Panc1 (cell line): Measurements from ENCODE around the gene MAP3K21. TPM values are rescaled to one million over a fixed set of nuclear protein-coding genes. Genes with fewer than 3 reads are reported as not detected.

Experiments used
- ATAC-seq: fragments of 200-7000 bp; cut with Tn5 transposase; 2 replicates; pipeline ENCODE4 v1.9.1; 2020; ENCODE audit warnings: mild to moderate bottlenecking, moderate library complexity
- BruUV-seq: library from RNA; stranded (reverse); fragments of 400-500 nt; replicated peaks from 2 replicates; lab custom pipeline; 2021; lab: Mats Ljungman, UMichigan
- CTCF ChIA-PET: fragments of 300-600 bp; sonication (Branson Sonifier 250); formaldehyde crosslinking; loops from one replicate; lab custom pipeline; 2022; ENCODE audit warnings: antibody characterized with exemption; lab: Charles Lee
- POLR2A ChIA-PET: fragments of 300-600 bp; sonication (Branson Sonifier 250); formaldehyde crosslinking; loops from one replicate; lab custom pipeline; 2022; ENCODE audit warnings: antibody characterized with exemption; lab: Charles Lee
- DNase-seq: peaks from one replicate; pipeline ENCODE4 v3.0.0-alpha.2; 2010; ENCODE audit warnings: low read depth, low spot score
- H3K27ac ChIP-seq: 2 replicates; pipeline ENCODE4 v1.5.1; 2011; ENCODE audit warnings: mild to moderate bottlenecking, low read length, inconsistent platforms
- H3K27me3 ChIP-seq: fragments of 200-500 bp; sonication (Bioruptor generic); 2 replicates; pipeline ENCODE4 v1.6.0; 2014; ENCODE audit warnings: low read length, inconsistent platforms; ENCODE audit not compliant: control insufficient read depth, insufficient read depth
- H3K36me3 ChIP-seq: fragments of 200-500 bp; sonication (Bioruptor generic); 2 replicates; pipeline ENCODE4 v1.5.1; 2014; ENCODE audit warnings: inconsistent platforms, mild to moderate bottlenecking, low read length, moderate library complexity; ENCODE audit not compliant: control insufficient read depth, insufficient read depth
- H3K4me1 ChIP-seq: 2 replicates; pipeline ENCODE4 v1.5.1; 2011; ENCODE audit warnings: inconsistent platforms, mild to moderate bottlenecking, low read length, moderate library complexity; ENCODE audit not compliant: control insufficient read depth, insufficient read depth
- H3K4me3 ChIP-seq, 2 experiments: 2 replicates each; pipeline ENCODE4 v1.5.1; 2011 to 2012; ENCODE audit warnings: low read depth in 2 of 2, low read length in 2 of 2, mild to moderate bottlenecking in 2 of 2, inconsistent platforms in 1 of 2, moderate library complexity in 1 of 2
- H3K9me3 ChIP-seq: fragments of 200-500 bp; sonication (Bioruptor generic); 2 replicates; pipeline ENCODE4 v1.5.1; 2014; ENCODE audit warnings: low read depth, mild to moderate bottlenecking, inconsistent platforms, low read length, moderate library complexity; ENCODE audit not compliant: control insufficient read depth, insufficient read depth
- POLR2AphosphoS5 ChIP-seq: IDR thresholded peaks from 2 replicates; pipeline ENCODE4 v1.6.1; 2012; ENCODE audit warnings: mild to moderate bottlenecking, low read depth, low read length, moderate library complexity
- SIN3A ChIP-seq: IDR thresholded peaks from 2 replicates; pipeline ENCODE4 v1.6.1; 2012; ENCODE audit warnings: low read depth, mild to moderate bottlenecking, low read length, moderate library complexity, borderline replicate concordance; ENCODE audit not compliant: insufficient read depth
- TCF7L2 ChIP-seq: IDR thresholded peaks from 2 replicates; pipeline ENCODE4 v1.6.1; 2011; ENCODE audit warnings: mild to moderate bottlenecking, low read depth, low read length, inconsistent platforms
- in situ Hi-C: cut with HindIII; loops from 2 replicates; pipeline ENCODE4 v1.10.0; 2016; ENCODE audit warnings: low sequenced_read_pairs, low pct_unique_long_range_greater_than_20kb
- intact Hi-C: fragments of 100-400 bp; cut with micrococcal nuclease; formaldehyde crosslinking; loops from one replicate; pipeline ENCODE4 v1.10.0; 2022; ENCODE audit not compliant: unreplicated experiment
- total RNA-seq: library from RNA; stranded (reverse); gene quantifications from one replicate; pipeline ENCODE4 v1.2.1, GENCODE V29; 2021; ENCODE audit not compliant: unreplicated experiment
- TF ChIP-seq, protein P1 (sequence below), 2 experiments: IDR thresholded peaks; 2 replicates each; pipeline ENCODE4 v1.6.1; 2011 to 2012; ENCODE audit warnings: low read depth in 2 of 2, control low read depth in 1 of 2, low read length in 1 of 2, mild to moderate bottlenecking in 1 of 2, moderate library complexity in 1 of 2; ENCODE audit not compliant: insufficient read depth in 1 of 2
- TF ChIP-seq, protein P2 (sequence below): fragments of 450-650 bp; IDR thresholded peaks from 2 replicates; pipeline ENCODE4 v1.5.1; 2017; ENCODE audit warnings: mild to moderate bottlenecking

Gene MAP3K21
- total RNA-seq, 1 experiment from 2014 or later = 3.1 TPM

- intact Hi-C loops = no loop called here
- DNase-seq (no peak), ATAC-seq (no peak)
- Histone ChIP-seq H3K9me3 (no peaks in the 10 kb centered on the region), H3K4me3 (no peak overlapping the region), H3K27ac (no peak overlapping the region), H3K27me3 (no peaks in the 10 kb centered on the region; the same call in none of the 2 replicates), H3K4me1 (no peaks in the 10 kb centered on the region), H3K36me3 (no peaks in the 10 kb centered on the region)
- in situ Hi-C loops = no loop called here
- no TSS peak for BruUV-seq
- CTCF ChIA-PET = no interaction called here
- no peak for TF ChIP-seq TCF7L2
- TF ChIP-seq, protein P1, sequence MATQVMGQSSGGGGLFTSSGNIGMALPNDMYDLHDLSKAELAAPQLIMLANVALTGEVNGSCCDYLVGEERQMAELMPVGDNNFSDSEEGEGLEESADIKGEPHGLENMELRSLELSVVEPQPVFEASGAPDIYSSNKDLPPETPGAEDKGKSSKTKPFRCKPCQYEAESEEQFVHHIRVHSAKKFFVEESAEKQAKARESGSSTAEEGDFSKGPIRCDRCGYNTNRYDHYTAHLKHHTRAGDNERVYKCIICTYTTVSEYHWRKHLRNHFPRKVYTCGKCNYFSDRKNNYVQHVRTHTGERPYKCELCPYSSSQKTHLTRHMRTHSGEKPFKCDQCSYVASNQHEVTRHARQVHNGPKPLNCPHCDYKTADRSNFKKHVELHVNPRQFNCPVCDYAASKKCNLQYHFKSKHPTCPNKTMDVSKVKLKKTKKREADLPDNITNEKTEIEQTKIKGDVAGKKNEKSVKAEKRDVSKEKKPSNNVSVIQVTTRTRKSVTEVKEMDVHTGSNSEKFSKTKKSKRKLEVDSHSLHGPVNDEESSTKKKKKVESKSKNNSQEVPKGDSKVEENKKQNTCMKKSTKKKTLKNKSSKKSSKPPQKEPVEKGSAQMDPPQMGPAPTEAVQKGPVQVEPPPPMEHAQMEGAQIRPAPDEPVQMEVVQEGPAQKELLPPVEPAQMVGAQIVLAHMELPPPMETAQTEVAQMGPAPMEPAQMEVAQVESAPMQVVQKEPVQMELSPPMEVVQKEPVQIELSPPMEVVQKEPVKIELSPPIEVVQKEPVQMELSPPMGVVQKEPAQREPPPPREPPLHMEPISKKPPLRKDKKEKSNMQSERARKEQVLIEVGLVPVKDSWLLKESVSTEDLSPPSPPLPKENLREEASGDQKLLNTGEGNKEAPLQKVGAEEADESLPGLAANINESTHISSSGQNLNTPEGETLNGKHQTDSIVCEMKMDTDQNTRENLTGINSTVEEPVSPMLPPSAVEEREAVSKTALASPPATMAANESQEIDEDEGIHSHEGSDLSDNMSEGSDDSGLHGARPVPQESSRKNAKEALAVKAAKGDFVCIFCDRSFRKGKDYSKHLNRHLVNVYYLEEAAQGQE (IDR thresholded peaks at IDR 0.05; ENCODE audit: insufficient read depth in 1 of 2, low read depth in 2 of 2, low read length in 1 of 2) = no peak
- TF ChIP-seq, protein P2, sequence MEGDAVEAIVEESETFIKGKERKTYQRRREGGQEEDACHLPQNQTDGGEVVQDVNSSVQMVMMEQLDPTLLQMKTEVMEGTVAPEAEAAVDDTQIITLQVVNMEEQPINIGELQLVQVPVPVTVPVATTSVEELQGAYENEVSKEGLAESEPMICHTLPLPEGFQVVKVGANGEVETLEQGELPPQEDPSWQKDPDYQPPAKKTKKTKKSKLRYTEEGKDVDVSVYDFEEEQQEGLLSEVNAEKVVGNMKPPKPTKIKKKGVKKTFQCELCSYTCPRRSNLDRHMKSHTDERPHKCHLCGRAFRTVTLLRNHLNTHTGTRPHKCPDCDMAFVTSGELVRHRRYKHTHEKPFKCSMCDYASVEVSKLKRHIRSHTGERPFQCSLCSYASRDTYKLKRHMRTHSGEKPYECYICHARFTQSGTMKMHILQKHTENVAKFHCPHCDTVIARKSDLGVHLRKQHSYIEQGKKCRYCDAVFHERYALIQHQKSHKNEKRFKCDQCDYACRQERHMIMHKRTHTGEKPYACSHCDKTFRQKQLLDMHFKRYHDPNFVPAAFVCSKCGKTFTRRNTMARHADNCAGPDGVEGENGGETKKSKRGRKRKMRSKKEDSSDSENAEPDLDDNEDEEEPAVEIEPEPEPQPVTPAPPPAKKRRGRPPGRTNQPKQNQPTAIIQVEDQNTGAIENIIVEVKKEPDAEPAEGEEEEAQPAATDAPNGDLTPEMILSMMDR = no peak
- TF ChIP-seq POLR2AphosphoS5 = no peak
- no peak for TF ChIP-seq SIN3A
- POLR2A ChIA-PET = no interaction called here
Measured at GRCh38 chr1:233340031-233340555, 12.6 kb downstream of the MAP3K21 start.

DNA sequence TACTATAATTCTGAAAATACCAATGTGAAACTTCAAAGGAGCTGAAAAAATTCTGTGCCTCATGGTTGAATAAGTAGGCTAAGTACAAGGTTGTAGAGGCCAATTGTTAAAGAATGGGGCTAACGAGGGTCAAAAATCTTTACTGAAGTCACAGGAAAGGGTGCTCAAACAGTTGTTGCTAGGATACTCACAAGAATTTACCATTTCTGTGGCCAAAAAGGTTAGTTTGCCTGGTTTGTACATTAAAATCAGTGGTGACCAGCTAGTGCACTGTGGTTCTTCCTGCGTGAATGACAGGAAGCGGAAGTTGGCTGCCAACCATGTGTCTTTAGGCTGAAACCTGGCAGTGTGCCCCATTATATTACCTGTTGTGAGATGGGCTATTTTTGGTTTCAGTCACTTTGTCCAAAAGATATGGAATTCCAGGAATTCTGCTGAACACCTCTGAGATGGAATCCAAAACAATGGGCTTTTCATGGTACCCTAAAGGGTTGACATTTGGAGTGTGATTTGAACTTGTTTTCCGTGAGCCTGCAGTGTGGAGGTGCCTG lies 13.5 kb downstream of the MAP3K21 start:
- CTCF ChIA-PET = no interaction called here
- no peak for DNase-seq

More for the DNA sequence above, 13.5 kb downstream of the MAP3K21 start:
- Histone ChIP-seq H3K27me3 (no peaks in the 10 kb centered on the region; the same call in 1 of the 2 replicates), H3K36me3 (no peaks in the 10 kb centered on the region), H3K9me3 (no peaks in the 10 kb centered on the region), H3K4me3 (no peak overlapping the region), H3K27ac (no peak overlapping the region), H3K4me1 (no peaks in the 10 kb centered on the region)
- no peak for TF ChIP-seq POLR2AphosphoS5
- TF ChIP-seq, protein P1 (IDR thresholded peaks at IDR 0.05; ENCODE audit: insufficient read depth in 1 of 2, low read depth in 2 of 2, low read length in 1 of 2) = no peak
- no peak for ATAC-seq
- in situ Hi-C loops = no loop called here
- POLR2A ChIA-PET = no interaction called here
- intact Hi-C loops = no loop called here
- no TSS peak for BruUV-seq
